ENCODE measurements around the gene ESYT1.

DNA sequence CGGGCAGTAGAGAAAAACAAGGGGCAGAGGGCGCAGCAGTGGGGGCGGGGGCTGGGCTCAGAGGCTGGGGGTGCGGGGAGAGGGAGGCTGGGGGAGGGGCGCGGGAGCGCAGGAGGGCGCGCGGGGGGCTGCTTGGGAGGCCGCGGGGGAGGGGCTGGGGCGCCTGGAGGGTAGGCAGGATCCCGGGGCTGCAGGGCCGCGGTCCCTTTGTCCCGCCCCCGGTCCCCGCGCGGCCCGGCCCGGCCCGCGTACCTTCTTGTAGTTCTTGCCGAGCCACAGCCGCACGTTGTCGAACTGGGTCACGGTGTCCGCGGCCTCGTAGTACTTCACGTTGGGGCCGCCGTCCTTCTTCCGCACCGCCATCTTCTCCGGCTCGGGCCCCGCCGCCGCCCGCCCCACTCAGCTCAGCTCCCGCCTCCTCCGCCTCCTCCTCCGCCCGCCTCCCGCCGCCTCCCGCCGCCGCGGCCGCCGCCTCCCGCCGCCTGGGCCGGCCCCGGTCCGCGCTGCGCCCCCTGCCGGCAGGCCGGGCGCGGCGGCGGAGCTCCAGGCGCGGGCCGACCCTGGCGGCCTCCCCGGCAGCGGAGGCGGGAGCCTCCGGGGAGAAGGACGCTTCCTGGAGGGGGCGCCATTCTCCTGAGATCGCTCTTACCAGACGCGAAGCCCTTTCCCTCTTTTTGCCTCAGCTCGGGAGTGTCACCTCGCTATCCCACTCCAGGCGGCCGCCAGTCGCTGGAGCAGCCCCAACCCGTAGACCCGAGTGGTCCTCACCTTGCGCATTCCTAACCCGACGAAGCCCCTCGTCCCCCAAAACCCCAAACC lies 61.2 kb downstream of the ESYT1 start, which contains the start of gene SMARCC2:
- TF ChIP-seq, protein P1, sequence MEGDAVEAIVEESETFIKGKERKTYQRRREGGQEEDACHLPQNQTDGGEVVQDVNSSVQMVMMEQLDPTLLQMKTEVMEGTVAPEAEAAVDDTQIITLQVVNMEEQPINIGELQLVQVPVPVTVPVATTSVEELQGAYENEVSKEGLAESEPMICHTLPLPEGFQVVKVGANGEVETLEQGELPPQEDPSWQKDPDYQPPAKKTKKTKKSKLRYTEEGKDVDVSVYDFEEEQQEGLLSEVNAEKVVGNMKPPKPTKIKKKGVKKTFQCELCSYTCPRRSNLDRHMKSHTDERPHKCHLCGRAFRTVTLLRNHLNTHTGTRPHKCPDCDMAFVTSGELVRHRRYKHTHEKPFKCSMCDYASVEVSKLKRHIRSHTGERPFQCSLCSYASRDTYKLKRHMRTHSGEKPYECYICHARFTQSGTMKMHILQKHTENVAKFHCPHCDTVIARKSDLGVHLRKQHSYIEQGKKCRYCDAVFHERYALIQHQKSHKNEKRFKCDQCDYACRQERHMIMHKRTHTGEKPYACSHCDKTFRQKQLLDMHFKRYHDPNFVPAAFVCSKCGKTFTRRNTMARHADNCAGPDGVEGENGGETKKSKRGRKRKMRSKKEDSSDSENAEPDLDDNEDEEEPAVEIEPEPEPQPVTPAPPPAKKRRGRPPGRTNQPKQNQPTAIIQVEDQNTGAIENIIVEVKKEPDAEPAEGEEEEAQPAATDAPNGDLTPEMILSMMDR (IDR thresholded peaks at IDR 0.05) = peak; percentile 69 to 94 (median 88)
- peak; percentile 3 for TF ChIP-seq POLR2A (IDR thresholded peaks at IDR 0.05)
- TF ChIP-seq POLR2AphosphoS5 (IDR thresholded peaks at IDR 0.05) = no peak
